BLaER1 treated with 17β-estradiol and CSF1 and Interleukin-3, amounts not matched to agents 10 nM and 100 nM (cell line): ENCODE measurements around the gene ATF2.

Experiments
- H3K27ac ChIP-seq, 11 experiments: shearing (Covaris generic); formaldehyde crosslinking; 2 replicates each; pipeline ENCODE4 v1.8.1; 2022
- H3K27me3 ChIP-seq, 11 experiments: shearing (Covaris generic); formaldehyde crosslinking; 2 replicates each; pipeline ENCODE4 v1.8.1; 2022
- H3K36me3 ChIP-seq, 11 experiments: shearing (Covaris generic); formaldehyde crosslinking; 2 replicates each; pipeline ENCODE4 v1.8.1; 2022
- H3K4me1 ChIP-seq, 10 experiments: shearing (Covaris generic); formaldehyde crosslinking; 2 replicates each; pipeline ENCODE4 v1.8.1; 2022
- H3K4me2 ChIP-seq, 11 experiments: shearing (Covaris generic); formaldehyde crosslinking; 2 replicates each; pipeline ENCODE4 v1.8.1; 2022
- H3K4me3 ChIP-seq, 10 experiments: shearing (Covaris generic); formaldehyde crosslinking; 2 replicates each; pipeline ENCODE4 v1.8.1; 2022
- H3K9ac ChIP-seq, 11 experiments: shearing (Covaris generic); formaldehyde crosslinking; 2 replicates each; pipeline ENCODE4 v1.8.1; 2022
- H3K9me3 ChIP-seq, 11 experiments: shearing (Covaris generic); formaldehyde crosslinking; replicated peaks in 1 of 11; 2 replicates each; pipeline ENCODE4 v1.8.1; 2022
- H4K20me1 ChIP-seq, 11 experiments: shearing (Covaris generic); formaldehyde crosslinking; 2 replicates each; pipeline ENCODE4 v1.8.1; 2022
- Cebpa-rat ChIP-seq, 11 experiments: shearing (Covaris generic); IDR thresholded peaks; 2 replicates each; pipeline ENCODE4 v1.8.1; 2022

ATF2 gene

DNA sequence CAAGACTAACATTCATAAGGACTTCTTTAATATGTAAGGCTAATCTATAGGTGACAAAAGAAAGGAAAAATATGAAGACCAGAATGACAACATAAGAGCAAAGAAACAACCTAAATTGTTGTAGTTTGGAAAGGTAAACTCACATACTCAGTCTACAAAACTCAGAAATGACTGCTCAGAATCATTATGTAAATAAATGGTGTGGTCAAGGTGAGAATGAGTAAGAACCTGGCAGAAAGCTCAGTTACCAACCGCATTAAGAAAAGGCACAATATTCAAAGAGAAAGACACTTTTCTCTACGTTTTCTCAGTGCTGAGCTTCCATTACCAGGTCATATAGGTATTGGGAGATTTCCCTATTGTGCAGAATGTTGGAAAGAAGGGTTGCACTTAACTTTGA lies 15.8 kb downstream of the ATF2 start:
- Histone ChIP-seq H3K4me2 (no peak overlapping the region), H3K4me3 (no peak overlapping the region), H3K27ac (no peak overlapping the region), H3K4me1 (peaks cover 0 to 10% (median 7%) of the 10 kb centered on the region in 10 experiments; a peak in 10 of 20 replicates), H3K9me3 (0 out of 22 replicates have a peak, but pooled peaks cover 0 to 2% (median 0%) of the 10 kb centered on the region in 11 experiments), H3K36me3 (peaks cover 54 to 91% (median 67%) of the 10 kb centered on the region in 11 experiments), H4K20me1 (peaks cover 74 to 100% (median 87%) of the 10 kb centered on the region in 11 experiments), H3K27me3 (no peaks in the 10 kb centered on the region), H3K9ac (no peak overlapping the region)
- TF ChIP-seq Cebpa-rat (IDR thresholded peaks at IDR 0.05): no peak

DNA sequence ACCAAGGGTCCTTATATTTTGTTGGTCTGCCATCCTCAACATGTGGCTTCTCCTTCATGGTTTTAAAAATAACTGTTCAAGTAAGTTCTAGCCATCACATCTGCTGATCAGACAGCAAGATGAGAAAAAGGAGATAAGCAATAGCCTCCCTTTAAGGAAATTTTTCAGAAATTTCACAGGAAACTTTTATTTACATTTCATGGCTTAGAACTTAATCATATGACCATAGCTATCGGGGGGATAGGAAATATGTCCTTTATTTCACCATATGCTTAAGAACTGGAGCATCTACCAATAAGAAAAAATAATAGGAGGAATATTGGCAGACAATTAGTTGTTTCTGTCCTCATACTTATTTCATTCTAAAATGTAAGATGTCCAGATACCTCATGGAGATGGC lies 16.2 kb downstream of the ATF2 start:
- Histone ChIP-seq H3K27ac (no peak overlapping the region), H3K4me3 (no peak overlapping the region), H4K20me1 (peaks cover 72 to 100% (median 87%) of the 10 kb centered on the region in 11 experiments; a peak in 21 of 22 replicates)

DNA sequence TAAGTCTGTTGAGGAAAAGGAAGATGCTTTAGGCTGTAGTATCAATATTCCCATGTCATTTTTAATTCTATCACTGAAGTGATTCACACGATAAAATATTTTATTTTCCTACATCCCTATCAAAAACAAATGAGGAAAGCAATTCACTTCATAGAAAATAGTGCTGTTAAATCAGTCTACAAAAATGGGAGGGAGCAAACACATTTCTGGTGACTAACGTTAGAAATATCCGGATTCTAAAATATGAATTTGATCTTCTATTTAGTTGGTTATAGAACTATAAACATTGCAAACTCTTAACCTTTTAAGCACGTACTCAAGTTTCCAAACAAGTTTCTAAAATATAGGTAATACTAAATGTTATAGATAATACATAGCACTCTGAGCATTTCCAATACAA lies 20.8 kb downstream of the ATF2 start:
- Histone ChIP-seq H3K27me3 (no peaks in the 10 kb centered on the region), H4K20me1 (peaks cover 63 to 100% (median 81%) of the 10 kb centered on the region in 11 experiments), H3K36me3 (peaks cover 55 to 97% (median 80%) of the 10 kb centered on the region in 11 experiments), H3K27ac (no peak overlapping the region), H3K9me3 (no peaks in the 10 kb centered on the region), H3K9ac (no peak overlapping the region), H3K4me3 (no peak overlapping the region), H3K4me2 (no peak overlapping the region), H3K4me1 (peaks cover 0 to 5% (median 0%) of the 10 kb centered on the region in 10 experiments; a peak in 2 of 20 replicates)
- TF ChIP-seq Cebpa-rat (IDR thresholded peaks at IDR 0.05): no peak

More for the DNA sequence above, 16.2 kb downstream of the ATF2 start:
- no peaks in the 10 kb centered on the region for H3K9me3 ChIP-seq
- peaks cover 0 to 10% (median 7%) of the 10 kb centered on the region in 10 experiments; a peak in 10 of 20 replicates for H3K4me1 ChIP-seq
- H3K4me2 ChIP-seq: no peak overlapping the region
- no peaks in the 10 kb centered on the region for H3K27me3 ChIP-seq
- H3K9ac ChIP-seq: no peak overlapping the region
- no peak for TF ChIP-seq Cebpa-rat (IDR thresholded peaks at IDR 0.05)
- H3K36me3 ChIP-seq: peaks cover 51 to 91% (median 66%) of the 10 kb centered on the region in 11 experiments

DNA sequence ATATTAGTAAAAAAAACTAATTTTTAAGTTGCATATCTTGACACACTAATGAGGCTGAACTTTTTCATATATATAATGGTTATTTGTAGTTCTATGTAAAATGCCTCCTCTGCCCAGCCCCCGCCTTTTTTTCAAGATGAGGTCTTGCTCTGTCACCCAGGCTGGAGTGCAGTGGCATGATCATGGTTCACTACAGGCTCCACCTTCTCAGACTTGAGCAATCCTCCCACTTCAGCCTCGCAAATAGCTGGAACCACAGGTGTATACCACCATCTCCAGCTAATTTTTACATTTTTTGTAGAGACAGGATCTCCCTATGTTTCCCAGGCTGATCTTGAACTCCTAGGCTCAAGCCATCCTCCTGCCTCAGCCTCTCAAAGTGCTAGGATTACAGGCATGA lies 24.3 kb downstream of the ATF2 start:
- H3K4me3 ChIP-seq: no peak overlapping the region
- no peaks in the 10 kb centered on the region for H3K27me3 ChIP-seq
- no peaks in the 10 kb centered on the region for H3K9me3 ChIP-seq
- H3K4me1 ChIP-seq: peaks cover 0 to 12% (median 0%) of the 10 kb centered on the region in 10 experiments; a peak in 2 of 20 replicates
- no peak overlapping the region for H3K4me2 ChIP-seq
- no peak overlapping the region for H3K27ac ChIP-seq
- TF ChIP-seq Cebpa-rat (IDR thresholded peaks at IDR 0.05): no peak
- peaks cover 54 to 97% (median 81%) of the 10 kb centered on the region in 11 experiments for H3K36me3 ChIP-seq
- no peak overlapping the region for H3K9ac ChIP-seq
- H4K20me1 ChIP-seq: peaks cover 54 to 100% (median 73%) of the 10 kb centered on the region in 11 experiments

DNA sequence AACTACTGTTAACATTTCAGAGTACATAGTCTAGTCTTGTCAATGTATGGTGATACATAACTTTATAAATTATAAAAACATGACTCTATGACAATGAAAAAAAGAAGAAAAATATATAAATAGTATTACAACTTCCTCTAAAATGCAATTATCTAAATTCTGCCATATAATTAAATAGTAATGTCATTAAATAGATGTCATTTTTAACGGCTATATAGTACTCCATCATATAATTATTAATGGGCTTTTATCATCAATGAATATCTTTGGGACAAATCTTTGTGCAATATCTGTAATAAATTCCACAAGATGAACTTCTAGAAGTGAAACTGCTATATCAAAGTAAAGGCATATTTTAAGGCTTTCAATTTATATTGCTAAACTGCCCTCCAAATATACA lies 24.8 kb downstream of the ATF2 start:
- peaks cover 55 to 97% (median 81%) of the 10 kb centered on the region in 11 experiments for H3K36me3 ChIP-seq
- no peaks in the 10 kb centered on the region for H3K9me3 ChIP-seq
- H3K27me3 ChIP-seq: no peaks in the 10 kb centered on the region
- no peak overlapping the region for H3K27ac ChIP-seq
- peaks cover 51 to 100% (median 73%) of the 10 kb centered on the region in 11 experiments for H4K20me1 ChIP-seq
- H3K9ac ChIP-seq: no peak overlapping the region
- H3K4me1 ChIP-seq: peaks cover 0 to 12% (median 0%) of the 10 kb centered on the region in 10 experiments; a peak in 2 of 20 replicates
- no peak overlapping the region for H3K4me2 ChIP-seq
- H3K4me3 ChIP-seq: no peak overlapping the region
- TF ChIP-seq Cebpa-rat (IDR thresholded peaks at IDR 0.05): no peak

DNA sequence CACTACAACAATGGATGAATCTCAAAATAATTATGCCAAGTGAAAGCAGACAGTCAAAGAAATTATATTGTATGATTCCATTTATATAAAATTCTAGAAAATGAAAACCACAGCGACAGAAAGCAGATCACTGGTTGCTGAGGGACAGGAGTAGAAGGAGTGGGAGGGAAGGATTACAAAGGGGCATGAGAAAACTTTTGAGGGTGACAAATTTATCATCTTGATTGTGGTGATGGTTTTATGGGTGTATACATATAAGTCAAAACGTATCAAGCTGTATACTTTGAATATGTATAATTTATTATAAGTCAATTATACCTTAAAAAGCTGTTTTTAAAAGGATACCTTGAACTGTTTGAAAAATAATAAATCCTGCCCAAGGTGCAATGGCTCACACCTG lies 27.7 kb downstream of the ATF2 start:
- no peak for TF ChIP-seq Cebpa-rat (IDR thresholded peaks at IDR 0.05)
- no peaks in the 10 kb centered on the region for H3K27me3 ChIP-seq
- no peak overlapping the region for H3K4me3 ChIP-seq
- no peak overlapping the region for H3K4me2 ChIP-seq
- peaks cover 0 to 15% (median 6%) of the 10 kb centered on the region in 10 experiments; a peak in 8 of 20 replicates for H3K4me1 ChIP-seq
- no peaks in the 10 kb centered on the region for H3K9me3 ChIP-seq
- peaks cover 70 to 99% (median 84%) of the 10 kb centered on the region in 11 experiments for H3K36me3 ChIP-seq
- no peak overlapping the region for H3K27ac ChIP-seq
- H4K20me1 ChIP-seq: peaks cover 39 to 100% (median 66%) of the 10 kb centered on the region in 11 experiments
- no peak overlapping the region for H3K9ac ChIP-seq

DNA sequence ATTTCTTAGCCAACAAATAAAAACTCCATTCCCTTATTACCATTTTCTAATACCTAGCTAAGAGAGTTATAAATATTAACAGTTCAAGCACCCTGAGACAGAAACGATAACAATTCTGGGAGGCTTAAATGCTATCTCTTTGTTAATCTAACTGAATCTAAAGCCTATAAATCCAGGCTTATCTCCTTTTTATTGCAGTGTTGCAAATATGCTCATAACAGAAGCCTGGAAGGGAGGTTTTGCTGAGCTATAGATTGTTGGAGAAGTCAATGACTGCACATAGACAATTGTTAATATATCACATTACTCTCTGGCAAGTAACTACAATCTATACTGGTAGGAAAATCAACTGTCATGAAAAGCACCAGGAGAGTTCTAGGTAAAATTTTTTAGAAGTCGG lies 30.2 kb downstream of the ATF2 start:
- H3K9ac ChIP-seq: no peak overlapping the region
- peaks cover 80 to 100% (median 86%) of the 10 kb centered on the region in 11 experiments for H3K36me3 ChIP-seq
- no peaks in the 10 kb centered on the region for H3K9me3 ChIP-seq
- H3K4me3 ChIP-seq: no peak overlapping the region
- TF ChIP-seq Cebpa-rat (IDR thresholded peaks at IDR 0.05): no peak
- no peak overlapping the region for H3K4me2 ChIP-seq
- peaks cover 0 to 15% (median 6%) of the 10 kb centered on the region in 10 experiments; a peak in 8 of 20 replicates for H3K4me1 ChIP-seq
- no peaks in the 10 kb centered on the region for H3K27me3 ChIP-seq
- no peak overlapping the region for H3K27ac ChIP-seq
- H4K20me1 ChIP-seq: peaks cover 25 to 100% (median 50%) of the 10 kb centered on the region in 11 experiments; a peak in 21 of 22 replicates

DNA sequence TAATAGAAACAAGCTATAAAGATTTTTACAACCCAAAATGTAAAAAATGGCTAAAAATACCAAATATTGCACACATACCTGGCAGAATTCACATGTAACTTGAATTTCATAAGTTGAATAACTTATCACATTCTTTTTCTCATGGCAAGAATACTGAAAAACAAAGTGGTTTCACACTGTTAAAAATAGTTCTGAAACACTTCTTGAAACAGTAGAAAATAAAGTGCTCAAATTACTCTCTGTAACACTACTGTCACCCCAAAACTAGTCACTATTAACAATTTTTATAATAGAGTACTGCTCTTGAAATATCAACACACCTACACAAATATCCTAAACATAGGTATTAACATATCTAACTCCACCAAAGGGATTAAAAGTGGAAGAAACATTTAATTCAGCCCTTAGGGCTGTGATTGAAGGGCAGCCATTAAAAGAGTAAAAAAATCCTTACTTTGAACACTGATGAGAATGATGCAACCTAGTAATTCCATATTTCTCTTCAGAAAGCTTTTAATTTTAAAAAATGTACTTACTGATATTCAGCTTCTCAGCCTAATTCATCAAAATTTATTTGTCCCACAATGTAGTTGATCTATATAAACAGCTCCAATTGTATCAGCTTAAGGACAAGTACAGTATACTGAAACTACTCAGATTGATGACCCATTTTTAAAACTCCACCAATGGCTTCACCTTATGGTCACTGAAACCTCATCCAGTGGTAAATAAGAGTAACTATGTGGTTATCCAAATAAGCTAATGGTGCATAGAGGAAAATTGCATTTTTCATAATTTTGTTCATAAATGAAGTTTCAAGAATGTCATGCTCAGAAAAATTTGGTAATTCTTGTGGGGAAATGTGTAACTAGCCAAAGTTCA lies 31.4 kb downstream of the ATF2 start:
- Histone ChIP-seq H3K4me1 (peaks cover 0 to 15% (median 3%) of the 10 kb centered on the region in 10 experiments; a peak in 8 of 20 replicates), H3K4me2 (peak overlapping the region in 1 of 11 experiments; percentile 12; a peak in 1 of 22 replicates), H3K27ac (no peak overlapping the region), H4K20me1 (peaks cover 13 to 100% (median 45%) of the 10 kb centered on the region in 11 experiments; a peak in 19 of 22 replicates), H3K27me3 (no peaks in the 10 kb centered on the region), H3K36me3 (peaks cover 79 to 100% (median 93%) of the 10 kb centered on the region in 11 experiments), H3K4me3 (no peak overlapping the region), H3K9me3 (no peaks in the 10 kb centered on the region), H3K9ac (no peak overlapping the region)
- TF ChIP-seq Cebpa-rat (IDR thresholded peaks at IDR 0.05): no peak

DNA sequence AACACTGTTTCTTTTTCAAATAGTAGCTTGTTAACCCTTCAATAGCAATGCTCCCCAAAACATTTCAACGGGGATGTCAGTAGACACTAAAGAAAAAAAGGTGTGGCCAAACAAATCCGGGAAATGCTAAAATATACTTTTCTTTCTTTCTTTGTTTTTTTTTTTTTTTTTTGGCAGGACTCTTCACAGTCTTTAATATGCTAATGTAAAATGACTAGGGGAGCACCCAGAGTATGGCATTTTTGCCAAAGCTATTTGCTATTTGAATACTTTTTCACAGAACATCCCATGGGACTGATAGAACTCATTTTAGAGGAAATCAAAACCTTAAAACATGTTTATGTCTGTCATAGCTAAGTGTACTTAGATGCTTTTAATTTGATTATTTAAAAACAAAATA lies 32.1 kb downstream of the ATF2 start:
- no peak overlapping the region for H3K4me3 ChIP-seq
- peaks cover 0 to 15% (median 2%) of the 10 kb centered on the region in 10 experiments; a peak in 6 of 20 replicates for H3K4me1 ChIP-seq
- peaks cover 8 to 100% (median 39%) of the 10 kb centered on the region in 11 experiments; a peak in 18 of 22 replicates for H4K20me1 ChIP-seq
- TF ChIP-seq Cebpa-rat (IDR thresholded peaks at IDR 0.05): no peak
- no peaks in the 10 kb centered on the region for H3K27me3 ChIP-seq
- peaks cover 77 to 100% (median 94%) of the 10 kb centered on the region in 11 experiments for H3K36me3 ChIP-seq
- H3K27ac ChIP-seq: no peak overlapping the region
- no peak overlapping the region for H3K9ac ChIP-seq
- no peak overlapping the region for H3K4me2 ChIP-seq
- H3K9me3 ChIP-seq: no peaks in the 10 kb centered on the region
